IMR-90 (cell line): ENCODE results near the gene CARMIL1. TPM values are rescaled to one million over a fixed set of nuclear protein-coding genes. Genes with fewer than 3 reads are reported as not detected.

Source experiments
- ATAC-seq: fragments of 200-7000 bp; cut with Tn5 transposase; 2 replicates; pipeline ENCODE4 v1.9.1; 2020; ENCODE audit warnings: low read depth, mild to moderate bottlenecking, moderate library complexity
- BruUV-seq: library from RNA; stranded (reverse); fragments of 400-500 nt; replicated peaks from 2 replicates; lab custom pipeline; 2021; lab: Mats Ljungman, UMichigan
- CTCF ChIA-PET: fragments of 300-600 bp; formaldehyde crosslinking; extraction: SDS; loops from one replicate; lab custom pipeline; 2021; ENCODE audit warnings: antibody characterized with exemption; lab: Yijun Ruan, JAX
- POLR2A ChIA-PET: fragments of 300-600 bp; sonication (Branson Sonifier 250); formaldehyde crosslinking; loops from one replicate; lab custom pipeline; 2022; ENCODE audit warnings: antibody characterized with exemption; ENCODE audit not compliant: unreplicated experiment; lab: Charles Lee
- DNase-seq: peaks from one replicate; pipeline ENCODE4 v3.0.0; 2013
- H2AFZ ChIP-seq: replicated peaks from 2 replicates; pipeline ENCODE3; 2013; ENCODE audit warnings: low read length, mild to moderate bottlenecking; ENCODE audit not compliant: poor library complexity
- H2AK5ac ChIP-seq: 2 replicates; pipeline ENCODE4 v1.6.1; 2013; ENCODE audit warnings: low read depth, low read length, inconsistent platforms
- H2AK9ac ChIP-seq: replicated peaks from 2 replicates; pipeline ENCODE3; 2013; ENCODE audit warnings: mild to moderate bottlenecking, low read depth, low read length, moderate library complexity; ENCODE audit not compliant: poor library complexity
- H2BK120ac ChIP-seq: 2 replicates; pipeline ENCODE4 v1.6.1; 2013; ENCODE audit warnings: low read depth, low read length, inconsistent platforms
- H2BK15ac ChIP-seq: 3 replicates; pipeline ENCODE4 v1.6.1; 2013; ENCODE audit warnings: low read depth, low read length, inconsistent platforms
- H2BK20ac ChIP-seq: 2 replicates; pipeline ENCODE4 v1.6.1; 2013; ENCODE audit warnings: low read depth, mild to moderate bottlenecking, inconsistent platforms, low read length, moderate library complexity
- H2BK5ac ChIP-seq: 2 replicates; pipeline ENCODE4 v1.6.1; 2013; ENCODE audit warnings: mild to moderate bottlenecking, low read depth, low read length, inconsistent platforms; ENCODE audit not compliant: poor library complexity, severe bottlenecking
- H3K14ac ChIP-seq: replicated peaks from 2 replicates; pipeline ENCODE4 v1.6.1; 2013; ENCODE audit warnings: low read depth, low read length, inconsistent platforms
- H3K18ac ChIP-seq: 2 replicates; pipeline ENCODE4 v1.6.1; 2013; ENCODE audit warnings: low read depth, low read length, control low read depth
- H3K23ac ChIP-seq: 2 replicates; pipeline ENCODE4 v1.6.1; 2013; ENCODE audit warnings: low read depth, low read length, inconsistent platforms
- H3K27ac ChIP-seq: 2 replicates; pipeline ENCODE4 v1.5.1; 2013; ENCODE audit warnings: mild to moderate bottlenecking, control low read depth, low read length; ENCODE audit not compliant: insufficient read depth
- H3K27me3 ChIP-seq: 2 replicates; pipeline ENCODE4 v1.6.1; 2013; ENCODE audit warnings: low read length; ENCODE audit not compliant: control insufficient read depth, insufficient read depth
- H3K36me3 ChIP-seq: 2 replicates; pipeline ENCODE4 v1.6.1; 2013; ENCODE audit warnings: low read length, mixed read lengths; ENCODE audit not compliant: control insufficient read depth, insufficient read depth
- H3K4ac ChIP-seq: 2 replicates; pipeline ENCODE4 v1.6.1; 2013; ENCODE audit warnings: low read depth, low read length, inconsistent platforms
- H3K4me1 ChIP-seq: 2 replicates; pipeline ENCODE4 v1.6.1; 2013; ENCODE audit warnings: low read length, mixed read lengths; ENCODE audit not compliant: control insufficient read depth, insufficient read depth
- H3K4me2 ChIP-seq: 2 replicates; pipeline ENCODE4 v1.6.1; 2013; ENCODE audit warnings: low read depth, mild to moderate bottlenecking, control low read depth, low read length, moderate library complexity
- H3K4me3 ChIP-seq: 2 replicates; pipeline ENCODE4 v1.5.1; 2013; ENCODE audit warnings: low read depth, mild to moderate bottlenecking, control low read depth, low read length, moderate library complexity; ENCODE audit not compliant: insufficient read depth
- H3K56ac ChIP-seq: 2 replicates; pipeline ENCODE4 v1.6.1; 2013; ENCODE audit warnings: low read length, inconsistent platforms; ENCODE audit not compliant: insufficient read depth; ENCODE audit errors: extremely low read depth
- H3K79me1 ChIP-seq, 2 experiments: 2 replicates each; pipeline ENCODE4 v1.6.1; 2013; ENCODE audit warnings: low read length in 2 of 2, inconsistent platforms in 1 of 2, low read depth in 1 of 2
- H3K9ac ChIP-seq: 2 replicates; pipeline ENCODE4 v1.6.1; 2013; ENCODE audit warnings: low read depth, low read length, control low read depth
- H3K9me1 ChIP-seq: 2 replicates; pipeline ENCODE4 v1.6.1; 2013; ENCODE audit warnings: low read length, inconsistent platforms; ENCODE audit not compliant: insufficient read depth
- H3K9me3 ChIP-seq: 2 replicates; pipeline ENCODE4 v1.6.1; 2013; ENCODE audit warnings: low read length; ENCODE audit not compliant: control insufficient read depth, insufficient read depth
- H4K20me1 ChIP-seq: 2 replicates; pipeline ENCODE4 v1.6.1; 2013; ENCODE audit warnings: low read length, inconsistent platforms; ENCODE audit not compliant: insufficient read depth
- H4K5ac ChIP-seq: 2 replicates; pipeline ENCODE4 v1.6.1; 2013; ENCODE audit warnings: mild to moderate bottlenecking, low read depth, low read length, control low read depth
- H4K8ac ChIP-seq, 2 experiments: 2 replicates each; pipeline ENCODE4 v1.6.1; 2013; ENCODE audit warnings: low read depth in 2 of 2, low read length in 2 of 2, control low read depth in 1 of 2, inconsistent platforms in 1 of 2
- H4K91ac ChIP-seq: 2 replicates; pipeline ENCODE4 v1.6.1; 2013; ENCODE audit warnings: low read depth, low read length, inconsistent platforms; ENCODE audit not compliant: insufficient read depth
- BHLHE40 ChIP-seq: fragments of 150-350 bp; IDR thresholded peaks from 2 replicates; pipeline ENCODE4 v1.6.1; 2016; ENCODE audit warnings: mild to moderate bottlenecking, low read depth, low read length
- CEBPB ChIP-seq: IDR thresholded peaks from 2 replicates; pipeline ENCODE4 v1.6.1; 2012; ENCODE audit warnings: low read depth, low read length, improper control_type of control experiment
- CHD1 ChIP-seq: IDR thresholded peaks from 2 replicates; pipeline ENCODE4 v1.6.1; 2012; ENCODE audit warnings: low read depth, low read length, improper control_type of control experiment
- ELK1 ChIP-seq: fragments of 150-350 bp; IDR thresholded peaks from 2 replicates; pipeline ENCODE4 v1.6.1; 2016; ENCODE audit warnings: low read depth, mild to moderate bottlenecking, low read length, moderate library complexity, borderline replicate concordance
- FOS ChIP-seq: fragments of 150-350 bp; IDR thresholded peaks from 2 replicates; pipeline ENCODE4 v1.6.1; 2016; ENCODE audit warnings: low read depth, low read length
- MAFK ChIP-seq: IDR thresholded peaks from 2 replicates; pipeline ENCODE4 v1.6.1; 2012; ENCODE audit warnings: low read depth, low read length, improper control_type of control experiment
- NFE2L2 ChIP-seq: fragments of 150-350 bp; IDR thresholded peaks from 2 replicates; pipeline ENCODE4 v1.6.1; 2016; ENCODE audit warnings: low read depth, mild to moderate bottlenecking, low read length
- RCOR1 ChIP-seq: IDR thresholded peaks from 2 replicates; pipeline ENCODE4 v1.6.1; 2012; ENCODE audit warnings: mild to moderate bottlenecking, low read length, improper control_type of control experiment; ENCODE audit not compliant: insufficient replicate concordance
- USF2 ChIP-seq: fragments of 150-350 bp; IDR thresholded peaks from 2 replicates; pipeline ENCODE4 v1.6.1; 2017; ENCODE audit warnings: mild to moderate bottlenecking, antibody characterized with exemption, low read length, low read depth
- WGBS, 2 experiments: methylation state at CpG; one replicate each; pipeline versions ENCODE4 v1.1.5 to v1.1.7; 2013; ENCODE audit warnings: missing lambda C conversion rate in 2 of 2; ENCODE audit not compliant: insufficient read length in 1 of 2; ENCODE audit errors: extremely low coverage in 2 of 2; 5-methylcytosine and 5-hydroxymethylcytosine counted together
- dilution Hi-C: fragments of 300-500 bp; cut with HindIII; formaldehyde crosslinking; loops from one replicate; pipeline ENCODE4 v1.14.3; 2018; ENCODE audit warnings: low sequenced_read_pairs; ENCODE audit not compliant: unreplicated experiment
- in situ Hi-C: fragments of 300-500 bp; cut with MboI; formaldehyde crosslinking; loops from 3 replicates; pipeline ENCODE4 v1.14.3; 2019; ENCODE audit warnings: low sequenced_read_pairs, inconsistent platforms, mixed read lengths
- intact Hi-C: fragments of 100-400 bp; cut with micrococcal nuclease; formaldehyde crosslinking; loops from 2 replicates; pipeline ENCODE4 v1.10.0; 2022
- polyA plus RNA-seq, 3 experiments: library from polyadenylated mRNA; depleted of rRNA; stranded (reverse); fragments of >200 nt; gene quantifications; 2 replicates each; pipeline ENCODE4 v1.2.3, GENCODE V29; 2012; ENCODE audit warnings: low replicate concordance in 1 of 3
- total RNA-seq: library from RNA; depleted of rRNA; stranded (reverse); fragments of >200 nt; gene quantifications from 2 replicates; pipeline ENCODE4 v1.2.3, GENCODE V29; 2012

CARMIL1 gene
- total and polyA plus RNA-seq, 2 of the 4 experiments (the other 2 are of a cell fraction) = 1.3 to 2.9 TPM

- DNase-seq (no peak), ATAC-seq (no peak)
- Histone ChIP-seq H3K4ac (no peak overlapping the region), H3K9me3 (no peaks in the 10 kb centered on the region), H4K8ac (no peak overlapping the region), H2AK5ac (no peak overlapping the region), H3K9me1 (peaks cover 4% of the 10 kb centered on the region), H4K91ac (no peak overlapping the region), H2AFZ (no peak overlapping the region), H2BK5ac (no peak overlapping the region), H3K4me1 (peaks cover 9% of the 10 kb centered on the region), H2BK120ac (no peak overlapping the region), H3K27ac (no peak overlapping the region), H3K36me3 (no peaks in the 10 kb centered on the region), H3K9ac (no peak overlapping the region), H4K5ac (no peak overlapping the region), H2BK20ac (no peak overlapping the region), H3K14ac (no peak overlapping the region), H3K27me3 (no peaks in the 10 kb centered on the region), H3K4me2 (no peak overlapping the region), H2BK15ac (no peak overlapping the region), H4K20me1 (no peaks in the 10 kb centered on the region), H3K23ac (no peak overlapping the region), H3K18ac (no peak overlapping the region), H3K56ac (no peak overlapping the region), H2AK9ac (no peak overlapping the region), H3K79me1 (peaks cover 0 to 10% of the 10 kb centered on the region in 2 experiments; a peak in 2 of 4 replicates), H3K4me3 (no peak overlapping the region)
- dilution Hi-C loops = no loop called here
- intact Hi-C loops = no loop called here
- in situ Hi-C loops = no loop called here
- no peak for TF ChIP-seq RCOR1
- no peak for TF ChIP-seq MAFK
- TF ChIP-seq USF2 = no peak
- TF ChIP-seq CEBPB = no peak
- TF ChIP-seq BHLHE40 = no peak
- no peak for TF ChIP-seq CHD1
- TF ChIP-seq NFE2L2 = no peak
- TF ChIP-seq ELK1 = no peak
- no peak for TF ChIP-seq FOS
- WGBS, 2 experiments = no CpG with 5 or more reads among the region's 2 CpGs
- CTCF ChIA-PET = no interaction called here
- POLR2A ChIA-PET = no interaction called here
- no TSS peak for BruUV-seq
Measured at GRCh38 chr6:25314509-25315175, 35.5 kb downstream of the CARMIL1 start.
